Activated CD4-positive, alpha-beta T cell treated with anti-CD3 and anti-CD28 coated beads, Interleukin-2, amount 50 U/mL, for 48 hours (primary cell): ENCODE data around the gene LAMC2.

Experiments
- DNase-seq, 2 experiments: peaks; one replicate each; pipeline ENCODE4 v3.0.0-alpha.2; 2020

LAMC2 gene

DNA sequence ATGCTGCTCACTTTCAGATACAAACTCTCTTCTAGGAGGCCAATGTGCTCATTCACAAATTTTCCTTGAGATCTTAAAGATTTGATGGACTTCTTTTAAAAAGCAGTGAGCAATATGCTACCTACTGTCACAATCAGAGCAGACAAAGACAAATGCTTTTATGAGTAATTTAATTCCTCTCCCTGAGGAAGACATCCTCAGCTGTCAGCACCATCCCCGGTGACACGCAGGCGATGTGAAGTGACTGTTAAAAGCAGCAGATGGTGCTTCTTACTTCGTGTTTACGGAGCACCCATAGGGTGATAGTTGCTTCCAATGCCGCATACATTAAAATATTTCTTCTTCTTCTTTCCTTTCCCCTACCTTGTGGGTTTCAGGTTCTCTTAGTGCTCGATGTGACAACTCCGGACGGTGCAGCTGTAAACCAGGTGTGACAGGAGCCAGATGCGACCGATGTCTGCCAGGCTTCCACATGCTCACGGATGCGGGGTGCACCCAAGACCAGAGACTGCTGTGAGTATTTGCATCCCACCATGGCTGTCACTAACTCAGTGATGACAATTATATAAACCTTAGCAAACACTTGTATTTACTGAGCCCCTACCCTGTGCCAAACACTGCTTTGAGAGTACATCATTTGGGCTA, 29.1 kb downstream of the LAMC2 start:
- DNase-seq = no peak

DNA sequence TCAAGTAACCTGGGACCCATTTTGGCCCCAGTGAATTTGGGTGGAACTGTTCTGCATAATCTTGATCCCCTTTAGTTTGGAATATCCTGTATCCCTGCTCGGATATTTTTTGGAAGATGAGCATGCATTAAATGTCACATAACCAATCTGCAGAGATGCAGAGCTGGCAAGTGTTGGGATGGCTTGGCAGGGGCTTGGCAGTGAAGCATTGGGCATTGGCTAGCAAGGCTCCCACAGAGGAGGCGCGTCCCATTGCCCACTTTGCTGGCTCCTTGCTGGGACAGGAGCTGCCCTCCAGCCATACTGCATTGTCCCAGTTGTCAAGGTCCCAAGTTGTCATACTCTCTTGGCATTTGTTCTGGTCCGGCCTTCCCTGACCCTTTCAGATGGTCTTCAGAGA, 29.9 kb downstream of the LAMC2 start:
- no peak for DNase-seq

DNA sequence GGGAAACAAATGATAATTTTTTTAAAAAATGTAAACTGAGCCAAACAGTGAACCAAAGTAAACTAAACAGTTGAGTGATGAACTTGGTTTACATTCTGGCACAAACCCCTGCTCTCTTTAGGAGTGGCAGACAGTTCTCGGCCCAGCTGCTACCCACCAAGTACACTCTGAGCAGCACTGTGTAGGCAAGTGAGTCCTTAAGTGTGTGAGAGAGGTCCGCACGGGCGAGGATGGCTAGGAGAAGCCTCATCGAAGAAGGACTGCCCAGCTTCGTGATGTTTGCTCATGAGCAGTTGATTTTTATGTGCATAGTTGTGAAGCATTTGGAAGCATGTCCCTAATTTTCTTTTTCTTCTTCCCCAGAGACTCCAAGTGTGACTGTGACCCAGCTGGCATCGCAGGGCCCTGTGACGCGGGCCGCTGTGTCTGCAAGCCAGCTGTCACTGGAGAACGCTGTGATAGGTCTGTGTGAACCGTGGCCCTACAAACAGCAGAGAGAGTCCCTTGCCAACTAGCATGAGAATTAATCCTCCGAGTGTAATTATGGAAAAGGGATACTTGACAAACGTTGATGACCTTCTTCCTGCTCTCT, 32.1 kb downstream of the LAMC2 start:
- DNase-seq = no peak

DNA sequence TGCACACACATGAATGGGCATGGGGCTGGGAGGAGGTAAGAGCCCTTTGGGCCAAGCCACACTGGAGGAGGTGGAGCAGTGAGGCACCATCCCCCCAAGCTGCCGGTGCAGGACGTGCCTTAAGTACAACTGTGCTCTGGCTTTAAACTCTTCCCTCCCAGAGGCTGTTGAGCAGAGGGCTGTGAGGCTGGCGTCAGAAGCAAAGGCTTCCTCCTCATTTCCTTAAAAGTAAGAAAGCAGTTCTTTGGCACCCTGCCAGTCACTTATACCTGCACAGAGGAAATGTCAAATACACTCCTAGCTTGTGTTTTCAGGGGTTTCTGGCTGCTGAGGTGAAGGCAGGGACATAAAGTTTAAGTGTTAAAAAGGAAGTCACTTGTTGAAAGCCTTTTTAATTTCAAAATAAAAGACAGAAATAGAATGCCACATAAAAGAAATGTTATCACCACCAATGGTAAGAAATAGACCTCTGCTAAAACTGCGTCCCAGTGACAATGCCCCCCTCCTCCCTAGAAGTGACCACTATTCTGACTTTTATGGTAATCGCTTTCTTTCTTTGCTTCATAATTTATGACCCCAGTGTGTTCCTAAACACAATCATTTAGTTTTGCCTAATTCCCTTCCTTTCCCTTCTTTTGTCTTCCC, 33.0 kb downstream of the LAMC2 start:
- DNase-seq = peak in 1 of 2 experiments; percentile 9

DNA sequence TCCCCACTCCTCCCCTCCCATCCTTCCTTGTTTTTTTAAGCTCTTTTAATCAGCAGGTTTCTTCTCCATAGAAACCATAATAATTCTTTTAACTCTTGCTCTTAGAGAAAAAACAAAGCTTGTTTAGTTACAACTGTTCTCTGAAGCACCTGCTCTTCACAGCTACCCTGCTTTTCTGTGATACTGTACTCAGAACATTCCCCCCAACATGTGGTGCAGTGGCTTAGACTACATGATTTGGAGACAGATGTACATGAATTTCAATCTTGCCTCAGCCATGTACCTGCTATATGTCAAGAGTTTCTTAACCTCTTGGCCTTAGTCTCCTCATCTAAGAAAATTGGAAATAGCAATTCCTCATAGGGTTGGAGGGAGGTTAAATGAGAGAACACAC, 33.5 kb downstream of the LAMC2 start:
- no peak for DNase-seq

DNA sequence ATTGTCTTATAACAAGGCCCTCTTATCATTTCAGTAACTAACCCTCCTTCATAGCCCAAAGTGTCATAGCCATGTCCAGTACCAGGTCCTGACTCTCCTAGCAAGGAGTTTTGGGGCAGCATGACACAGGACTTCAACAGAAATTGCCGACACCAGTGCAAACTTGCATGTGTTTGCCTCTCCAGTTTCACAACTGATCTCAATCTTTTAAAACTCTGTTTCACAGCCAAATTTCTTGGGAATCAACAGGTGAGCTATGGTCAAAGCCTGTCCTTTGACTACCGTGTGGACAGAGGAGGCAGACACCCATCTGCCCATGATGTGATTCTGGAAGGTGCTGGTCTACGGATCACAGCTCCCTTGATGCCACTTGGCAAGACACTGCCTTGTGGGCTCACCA, 36.8 kb downstream of the LAMC2 start:
- DNase-seq = no peak

DNA sequence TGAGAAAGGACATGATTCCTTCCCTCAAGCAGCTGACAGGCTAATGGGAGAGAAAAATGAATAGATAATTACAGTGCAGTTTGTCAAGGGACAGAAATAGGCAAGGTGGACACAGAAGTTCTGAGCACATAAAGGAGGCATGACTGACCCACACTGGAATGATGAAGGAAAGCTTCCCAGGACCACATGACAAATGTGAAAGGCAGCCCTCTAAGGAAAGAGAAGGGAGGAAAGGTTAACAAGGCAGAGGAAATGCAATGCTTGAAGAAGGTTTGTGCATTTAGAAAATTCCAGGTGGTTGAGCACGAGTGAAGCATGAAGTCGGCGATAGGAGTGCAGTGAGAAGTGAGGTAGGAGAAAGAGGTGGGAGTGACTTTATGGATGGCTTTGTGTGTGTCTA, 37.4 kb downstream of the LAMC2 start:
- no peak for DNase-seq

DNA sequence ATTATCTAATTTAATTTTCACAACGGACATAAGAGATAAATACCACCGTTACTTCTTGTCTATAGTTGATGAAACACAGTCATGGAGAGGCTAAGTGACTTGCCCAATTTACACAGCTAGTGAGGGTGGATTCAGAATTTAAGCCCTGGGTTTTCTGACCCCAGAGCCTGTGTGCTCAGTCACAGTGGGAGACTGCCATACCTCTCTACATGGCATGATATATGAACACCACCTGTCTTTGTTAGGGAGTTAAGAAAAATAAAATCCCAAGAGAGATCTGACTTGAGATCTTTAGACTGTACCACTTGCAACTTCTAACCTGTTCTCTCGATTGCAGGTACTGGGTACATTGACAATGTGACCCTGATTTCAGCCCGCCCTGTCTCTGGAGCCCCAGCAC, 40.3 kb downstream of the LAMC2 start:
- no peak for DNase-seq

DNA sequence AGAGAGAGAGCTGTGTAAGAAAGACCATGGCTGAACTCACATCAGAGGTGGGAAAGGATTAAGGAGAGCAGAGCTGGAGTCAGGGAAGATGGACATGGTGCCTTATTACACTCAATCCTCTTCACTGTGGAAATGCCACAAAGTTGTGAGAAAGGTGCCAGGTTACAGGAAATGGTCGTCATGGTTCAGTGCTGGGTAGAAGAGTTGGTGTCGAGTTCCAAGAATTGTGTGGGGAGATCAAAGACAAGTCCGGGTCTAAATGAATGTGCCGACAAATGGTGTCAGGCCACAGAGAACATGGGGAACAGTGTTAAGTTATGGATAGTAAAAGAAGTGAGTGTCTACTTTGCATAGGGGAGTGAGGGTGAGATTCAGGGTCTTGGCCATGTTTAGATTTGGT, 40.9 kb downstream of the LAMC2 start:
- DNase-seq = no peak

DNA sequence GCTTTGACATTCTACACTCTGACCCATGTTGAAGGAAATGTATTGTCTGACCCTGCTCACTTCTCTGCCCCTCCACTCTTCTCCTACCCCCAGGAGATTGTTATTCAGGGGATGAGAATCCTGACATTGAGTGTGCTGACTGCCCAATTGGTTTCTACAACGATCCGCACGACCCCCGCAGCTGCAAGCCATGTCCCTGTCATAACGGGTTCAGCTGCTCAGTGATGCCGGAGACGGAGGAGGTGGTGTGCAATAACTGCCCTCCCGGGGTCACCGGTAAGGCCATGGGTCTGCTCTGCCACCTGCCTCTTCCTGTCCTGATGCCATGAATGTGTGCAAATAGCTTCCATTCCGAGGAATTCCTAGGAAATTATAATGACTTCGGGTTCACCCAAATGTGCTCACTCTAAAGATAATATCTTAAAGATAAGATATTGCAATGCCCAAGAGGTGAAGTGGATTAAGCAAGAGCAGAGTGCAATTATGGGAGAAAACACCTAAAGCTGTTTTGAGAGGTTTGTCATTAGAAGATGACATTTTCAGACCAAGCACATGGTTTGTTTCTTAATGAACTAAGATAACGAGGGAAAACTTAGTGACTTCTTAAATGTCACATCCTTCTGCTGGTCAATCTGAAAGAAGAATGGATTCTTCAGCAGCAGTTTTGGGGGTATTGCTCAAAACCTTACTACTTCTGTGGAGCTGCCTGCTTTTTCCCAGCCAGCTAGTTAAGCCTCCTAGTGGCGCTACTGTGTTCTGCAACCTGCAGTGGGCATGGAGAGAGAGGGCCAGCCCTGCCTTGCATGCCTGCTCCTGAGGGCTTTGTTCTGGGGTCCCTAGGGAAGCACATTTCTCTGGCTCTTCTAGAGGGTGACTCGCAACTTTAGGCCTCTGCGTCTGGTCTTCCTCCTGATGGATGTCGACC, 41.6 kb downstream of the LAMC2 start:
- peak; percentile 42 to 48 for DNase-seq

DNA sequence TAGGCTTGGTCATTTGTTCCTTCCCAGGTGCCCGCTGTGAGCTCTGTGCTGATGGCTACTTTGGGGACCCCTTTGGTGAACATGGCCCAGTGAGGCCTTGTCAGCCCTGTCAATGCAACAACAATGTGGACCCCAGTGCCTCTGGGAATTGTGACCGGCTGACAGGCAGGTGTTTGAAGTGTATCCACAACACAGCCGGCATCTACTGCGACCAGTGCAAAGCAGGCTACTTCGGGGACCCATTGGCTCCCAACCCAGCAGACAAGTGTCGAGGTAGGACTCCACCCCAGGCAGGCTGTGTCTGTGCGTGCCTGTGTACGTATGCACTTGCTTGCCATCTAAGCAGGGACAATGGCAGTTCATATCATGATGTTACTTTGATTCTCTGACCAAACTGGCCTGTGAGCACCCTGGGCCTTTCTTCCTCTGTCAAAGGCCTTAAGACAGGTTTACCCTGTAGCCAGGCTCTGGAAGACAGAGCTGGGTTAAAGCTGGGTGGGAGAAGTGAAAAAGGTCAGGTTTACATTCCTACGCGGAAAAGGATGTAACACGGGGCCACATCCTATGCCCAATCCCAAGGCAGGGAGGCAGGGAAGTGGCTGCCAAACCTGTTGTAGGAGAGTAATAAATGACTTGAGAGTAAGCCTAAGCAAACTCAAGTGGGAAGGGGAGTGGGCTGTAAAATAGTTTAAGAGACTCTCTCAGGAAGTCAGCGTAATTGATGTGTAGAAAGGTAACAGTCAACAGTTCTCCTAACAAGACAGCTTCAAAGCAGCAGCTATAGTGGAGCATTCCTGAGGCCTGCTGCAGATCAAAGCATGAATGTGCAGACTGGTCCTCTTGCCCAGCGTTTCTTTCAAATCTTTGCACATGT, 42.5 kb downstream of the LAMC2 start:
- no peak for DNase-seq

DNA sequence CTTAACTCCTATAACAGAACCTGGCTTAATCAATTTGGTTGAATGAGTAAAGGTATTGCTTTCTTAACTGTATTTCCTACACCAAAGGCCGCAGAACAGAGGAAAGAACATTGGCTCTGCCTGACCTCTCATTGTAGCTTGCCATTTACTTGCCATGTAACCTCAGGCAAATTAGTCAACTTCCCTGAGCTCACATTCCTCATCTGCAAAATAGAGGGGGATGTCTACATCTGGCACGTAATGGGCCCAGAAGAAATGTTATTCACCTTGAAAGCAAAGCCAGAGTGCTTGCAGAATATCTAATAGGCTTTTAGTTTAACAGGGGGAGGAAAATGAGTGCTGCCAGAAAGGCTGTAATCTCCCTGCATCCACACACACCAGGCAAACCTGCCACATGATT, 44.3 kb downstream of the LAMC2 start:
- DNase-seq = no peak

DNA sequence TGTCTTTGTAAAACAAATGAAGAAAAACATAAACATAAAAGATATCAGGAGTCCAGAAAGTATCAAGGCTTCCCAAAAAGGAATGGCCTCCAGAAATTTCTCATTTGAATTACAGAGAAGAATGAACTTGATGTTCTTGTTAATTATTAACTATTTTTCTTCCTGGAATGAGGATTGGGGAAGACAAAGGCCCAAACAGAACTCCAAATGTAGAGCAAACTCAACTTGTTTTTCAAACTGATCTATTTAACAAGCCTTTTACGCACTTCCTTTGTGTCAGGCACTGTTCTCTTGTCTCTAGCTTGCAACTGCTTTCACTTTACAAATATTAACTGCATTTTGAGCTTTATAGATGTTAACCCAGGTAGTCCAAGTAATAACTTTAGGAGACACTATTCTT, 45.5 kb downstream of the LAMC2 start:
- DNase-seq = no peak

DNA sequence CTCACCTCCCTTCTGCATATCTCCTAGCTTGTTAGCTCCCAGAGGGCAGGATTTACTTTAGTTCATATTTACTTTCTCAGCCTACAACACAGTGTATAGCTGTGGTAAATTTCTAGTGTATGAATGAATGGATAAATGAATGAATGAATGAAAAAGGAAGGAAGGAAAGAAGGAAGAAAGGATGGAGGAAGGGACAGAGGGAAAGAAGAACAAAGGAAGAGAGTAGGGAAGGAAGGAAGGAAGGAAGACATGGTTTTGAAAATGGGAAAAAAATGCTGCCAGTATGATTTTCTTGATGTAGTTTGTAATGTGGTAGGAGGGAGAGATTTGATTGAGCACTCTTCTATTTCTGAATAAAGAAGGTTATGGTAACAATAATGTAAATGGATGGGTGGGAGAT, 47.0 kb downstream of the LAMC2 start:
- no peak for DNase-seq

DNA sequence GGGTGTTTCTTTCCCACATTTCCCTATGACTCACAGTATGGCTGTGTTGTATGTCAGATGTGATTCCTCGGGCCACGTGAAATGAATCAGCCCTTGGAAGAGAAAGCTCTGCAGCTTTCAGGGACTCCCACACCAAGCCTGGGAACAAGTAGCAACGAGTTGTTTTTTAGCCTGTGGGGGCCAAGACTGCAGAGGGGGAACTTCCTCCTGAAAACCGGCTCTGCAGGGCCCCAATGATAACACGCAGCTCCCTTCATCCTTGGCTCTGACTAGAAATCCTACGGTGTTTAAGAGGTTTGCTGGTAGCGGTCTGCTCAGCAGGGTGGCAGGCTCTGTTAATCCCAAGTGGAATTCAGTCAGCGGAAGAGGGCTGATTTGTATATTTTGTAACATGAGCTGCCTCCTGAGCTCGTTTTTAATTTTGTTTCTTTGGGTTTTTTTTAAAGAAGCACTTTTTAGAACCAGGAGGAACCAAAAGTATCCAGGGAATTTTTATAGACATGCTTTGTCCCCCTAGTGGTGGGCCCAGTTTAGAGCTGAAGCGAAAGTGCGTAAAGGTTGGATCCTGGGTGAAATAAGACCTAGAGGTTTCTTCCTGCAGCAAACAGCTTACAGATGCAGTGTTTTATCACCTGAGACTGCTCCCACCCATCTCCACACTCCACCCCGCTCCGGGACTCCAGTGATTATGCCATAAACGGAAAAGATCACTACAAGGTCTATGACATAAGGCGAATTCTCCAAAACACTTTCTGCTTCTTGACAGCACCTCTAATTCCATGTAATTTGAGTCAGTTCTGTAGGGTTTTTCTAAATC, 48.8 kb downstream of the LAMC2 start:
- no peak for DNase-seq

DNA sequence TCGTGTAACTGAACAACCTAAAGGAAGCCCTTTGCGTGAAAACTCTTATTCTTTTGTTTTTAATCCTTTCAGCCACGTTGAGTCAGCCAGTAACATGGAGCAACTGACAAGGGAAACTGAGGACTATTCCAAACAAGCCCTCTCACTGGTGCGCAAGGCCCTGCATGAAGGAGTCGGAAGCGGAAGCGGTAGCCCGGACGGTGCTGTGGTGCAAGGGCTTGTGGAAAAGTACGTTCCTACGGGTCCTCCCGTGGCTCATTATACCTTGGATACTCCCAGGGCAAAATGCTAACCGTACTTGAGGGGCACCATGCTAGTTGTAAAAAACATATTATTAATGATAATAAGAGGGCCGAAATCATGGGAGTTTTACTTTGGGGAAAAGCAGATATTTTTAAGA, 49.4 kb downstream of the LAMC2 start:
- no peak for DNase-seq

DNA sequence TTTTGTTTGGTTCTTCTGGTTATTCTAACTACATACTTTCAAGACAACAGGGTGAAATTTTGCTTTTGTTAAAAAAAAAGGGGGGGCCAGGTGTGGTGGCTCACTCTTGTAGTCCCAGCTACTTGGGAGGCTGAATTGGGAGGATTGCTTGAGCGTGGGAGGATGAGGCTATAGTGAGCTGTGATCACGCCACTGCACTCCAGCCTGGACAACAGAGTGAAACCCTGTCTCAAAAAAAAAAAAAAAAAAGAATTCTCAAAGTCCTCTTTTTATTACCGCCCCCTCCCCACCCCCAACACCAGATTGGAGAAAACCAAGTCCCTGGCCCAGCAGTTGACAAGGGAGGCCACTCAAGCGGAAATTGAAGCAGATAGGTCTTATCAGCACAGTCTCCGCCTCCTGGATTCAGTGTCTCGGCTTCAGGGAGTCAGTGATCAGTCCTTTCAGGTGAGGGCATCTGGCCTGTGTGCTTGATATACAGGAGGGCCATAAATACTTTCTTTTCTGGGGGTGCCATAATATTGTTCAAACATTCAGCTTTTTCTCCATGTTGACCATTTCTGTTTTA, 50.2 kb downstream of the LAMC2 start:
- DNase-seq = no peak

DNA sequence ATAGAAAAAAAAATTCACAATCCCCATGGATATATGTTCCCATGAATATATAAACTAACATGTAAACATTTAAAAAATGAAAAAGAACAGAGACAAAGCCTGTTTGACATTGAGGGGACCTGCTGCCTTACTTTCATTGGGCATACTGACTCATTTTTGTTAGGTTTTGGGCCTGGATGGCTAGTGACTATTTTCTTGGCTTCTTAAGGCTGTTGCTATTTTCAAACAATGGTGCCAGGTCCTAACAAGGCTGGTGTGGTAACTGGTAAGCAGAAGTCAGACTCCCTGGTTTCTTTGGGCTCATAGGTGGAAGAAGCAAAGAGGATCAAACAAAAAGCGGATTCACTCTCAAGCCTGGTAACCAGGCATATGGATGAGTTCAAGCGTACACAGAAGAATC, 51.0 kb downstream of the LAMC2 start:
- no peak for DNase-seq

DNA sequence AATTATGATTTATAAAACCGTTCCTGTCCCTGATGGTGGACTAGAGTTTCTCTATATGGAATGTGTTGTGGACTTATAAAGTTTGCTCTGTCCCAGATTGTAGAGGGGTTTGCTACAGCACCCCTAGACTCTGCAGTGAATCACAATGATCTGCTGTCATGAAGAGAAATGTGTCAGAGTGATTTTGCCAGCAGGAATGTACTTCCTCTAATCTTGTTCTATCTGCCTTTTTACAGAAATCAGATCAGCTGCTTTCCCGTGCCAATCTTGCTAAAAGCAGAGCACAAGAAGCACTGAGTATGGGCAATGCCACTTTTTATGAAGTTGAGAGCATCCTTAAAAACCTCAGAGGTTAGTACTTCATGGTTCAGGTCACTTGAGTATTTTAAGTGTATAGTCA, 52.0 kb downstream of the LAMC2 start:
- no peak for DNase-seq

DNA sequence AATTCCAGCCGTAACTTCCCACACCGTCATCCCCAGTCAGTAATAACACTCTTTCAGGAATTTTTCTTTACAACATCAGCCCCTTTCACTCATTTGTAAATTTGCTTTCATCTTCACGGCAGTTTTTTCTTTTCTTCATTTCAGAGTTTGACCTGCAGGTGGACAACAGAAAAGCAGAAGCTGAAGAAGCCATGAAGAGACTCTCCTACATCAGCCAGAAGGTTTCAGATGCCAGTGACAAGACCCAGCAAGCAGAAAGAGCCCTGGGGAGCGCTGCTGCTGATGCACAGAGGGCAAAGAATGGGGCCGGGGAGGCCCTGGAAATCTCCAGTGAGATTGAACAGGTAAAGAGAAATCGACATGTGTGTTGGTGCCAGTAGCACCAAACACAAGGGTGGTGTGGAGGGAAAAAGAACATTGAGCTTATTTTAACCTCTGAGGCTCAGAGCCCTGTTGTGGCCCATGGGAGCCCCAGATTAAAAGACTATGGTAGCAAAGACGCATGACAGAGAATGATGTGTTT, 53.2 kb downstream of the LAMC2 start:
- DNase-seq = no peak
